HL-60 (cell line): Measurements from ENCODE around the gene CCDC174.

Experiments used
- CTCF ChIP-seq: IDR thresholded peaks from one replicate; pipeline ENCODE4 v1.5.1; 2011; ENCODE audit warnings: low read length, control low read depth, inconsistent platforms; ENCODE audit not compliant: insufficient read depth
- GABPA ChIP-seq: IDR thresholded peaks from 2 replicates; pipeline ENCODE4 v1.6.1; 2012; ENCODE audit warnings: low read depth
- POLR2AphosphoS5 ChIP-seq: IDR thresholded peaks from 2 replicates; pipeline ENCODE4 v1.6.1; 2012; ENCODE audit warnings: low read depth
- REST ChIP-seq: IDR thresholded peaks from 2 replicates; pipeline ENCODE4 v1.6.1; 2012; ENCODE audit warnings: low read depth; ENCODE audit not compliant: insufficient replicate concordance
- SPI1 ChIP-seq: IDR thresholded peaks from 2 replicates; pipeline ENCODE4 v1.6.1; 2012; ENCODE audit warnings: low read depth, mild to moderate bottlenecking, borderline replicate concordance

- TF ChIP-seq CTCF (no peak), POLR2AphosphoS5 (no peak), REST (no peak), SPI1 (no peak), GABPA (no peak)
Observed at GRCh38 chr3:14627815-14628214, 23.7 kb upstream of the CCDC174 start.
